ENCODE results near the gene RBM43. TPM values are rescaled to one million over a fixed set of nuclear protein-coding genes. Genes with fewer than 3 reads are reported as not detected.

RBM43 gene
- polyA plus RNA-seq, 1 of the 3 experiments (the other 2 are of a cell fraction), result 2.0 TPM

- Histone ChIP-seq H3K27me3 (ENCODE audit: insufficient read depth) (no peaks in the 10 kb centered on the region), H3K79me2 (ENCODE audit: insufficient read depth) (no peaks in the 10 kb centered on the region), H3K36me3 (replicated peaks in 1 of 2; ENCODE audit: control insufficient read depth in 1 of 2, insufficient read depth in 2 of 2, low read length in 1 of 2) (no peaks in the 10 kb centered on the region), H3K4me2 (no peak overlapping the region), H3F3A (replicated peaks; ENCODE audit: insufficient read depth) (peaks cover 4% of the 10 kb centered on the region), H3K27ac (ENCODE audit: low read depth in 2 of 2, low read length in 1 of 2) (no peak overlapping the region), H3K4me1 (ENCODE audit: control insufficient read depth in 1 of 2, insufficient read depth in 2 of 2, low read depth in 1 of 2, low read length in 1 of 2) (no peaks in the 10 kb centered on the region; a peak in 2 of 4 replicates), H2AFZ (ENCODE audit: low read depth) (no peak overlapping the region), H3K9me2 (no peaks in the 10 kb centered on the region), H3K9me3 (no peaks in the 10 kb centered on the region), H3K4me3 (ENCODE audit: low read depth in 2 of 2, low read length in 1 of 2) (no peak overlapping the region), H4K20me1 (ENCODE audit: insufficient read depth) (no peaks in the 10 kb centered on the region), H3K9ac (no peak overlapping the region)
- no peak for DNase-seq
- POLR2A ChIA-PET, result no interaction called here
- TF ChIP-seq POLR2AphosphoS5 (IDR thresholded peaks at IDR 0.05; ENCODE audit: low read depth, low read length) (no peak), RXRA (IDR thresholded peaks at IDR 0.05; ENCODE audit: borderline replicate concordance, low read depth) (no peak), ZBTB33 (IDR thresholded peaks at IDR 0.05; ENCODE audit: borderline replicate concordance, low read depth) (no peak), RFX5 (IDR thresholded peaks at IDR 0.05; ENCODE audit: low read length) (no peak), CTCF (IDR thresholded peaks at IDR 0.05) (no peak)
- TF ChIP-seq, protein P1, sequence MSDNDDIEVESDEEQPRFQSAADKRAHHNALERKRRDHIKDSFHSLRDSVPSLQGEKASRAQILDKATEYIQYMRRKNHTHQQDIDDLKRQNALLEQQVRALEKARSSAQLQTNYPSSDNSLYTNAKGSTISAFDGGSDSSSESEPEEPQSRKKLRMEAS (IDR thresholded peaks at IDR 0.05; ENCODE audit: low read depth), result no peak
- CTCF ChIA-PET, result no interaction called here
Measured at GRCh38 chr2:151292546-151292945, 30.9 kb upstream of the RBM43 start.

DNA sequence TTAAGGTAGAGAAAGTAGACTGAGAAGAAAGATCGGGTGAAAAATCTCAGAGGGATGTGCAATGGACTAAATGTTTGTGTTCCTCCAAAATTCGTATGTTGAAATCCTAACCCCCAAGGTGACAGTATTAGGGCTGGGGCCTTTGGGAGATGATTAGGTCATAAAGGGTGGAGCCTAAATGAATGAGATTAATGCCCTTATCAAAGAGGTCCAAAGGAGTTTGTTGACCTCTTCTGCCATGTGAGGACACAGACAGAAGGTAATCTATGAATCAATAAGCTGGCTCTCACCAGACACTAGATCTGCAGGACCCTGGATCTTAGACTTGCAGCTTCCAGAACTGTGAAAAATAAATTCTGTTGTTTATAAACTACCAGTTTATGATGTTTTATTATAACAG is 30.5 kb upstream of the RBM43 start:
- Histone ChIP-seq H3K36me3 (replicated peaks in 1 of 2; ENCODE audit: control insufficient read depth in 1 of 2, insufficient read depth in 2 of 2, low read length in 1 of 2) (no peaks in the 10 kb centered on the region), H3K9ac (no peak overlapping the region), H3K27me3 (ENCODE audit: insufficient read depth) (no peaks in the 10 kb centered on the region), H2AFZ (ENCODE audit: low read depth) (no peak overlapping the region), H3K27ac (ENCODE audit: low read depth in 2 of 2, low read length in 1 of 2) (no peak overlapping the region), H3F3A (replicated peaks; ENCODE audit: insufficient read depth) (peaks cover 4% of the 10 kb centered on the region), H3K9me2 (no peaks in the 10 kb centered on the region), H3K4me3 (ENCODE audit: low read depth in 2 of 2, low read length in 1 of 2) (no peak overlapping the region), H3K4me2 (no peak overlapping the region), H3K9me3 (no peaks in the 10 kb centered on the region), H4K20me1 (ENCODE audit: insufficient read depth) (no peaks in the 10 kb centered on the region), H3K79me2 (ENCODE audit: insufficient read depth) (no peaks in the 10 kb centered on the region), H3K4me1 (ENCODE audit: control insufficient read depth in 1 of 2, insufficient read depth in 2 of 2, low read depth in 1 of 2, low read length in 1 of 2) (no peaks in the 10 kb centered on the region; a peak in 2 of 4 replicates)
- ChIA-PET POLR2A (no interaction called here), CTCF (no interaction called here)
- no peak for TF ChIP-seq USF1 (IDR thresholded peaks at IDR 0.05; ENCODE audit: borderline replicate concordance, low read depth)
- no peak for TF ChIP-seq IRF3 (IDR thresholded peaks at IDR 0.05; ENCODE audit: low read depth, low read length)
- no peak for TF ChIP-seq EZH2phosphoT487 (IDR thresholded peaks at IDR 0.05; ENCODE audit: borderline replicate concordance, low read depth)
- TF ChIP-seq CTCF (IDR thresholded peaks at IDR 0.05), result no peak
- no peak for TF ChIP-seq MEF2A (IDR thresholded peaks at IDR 0.05; ENCODE audit: borderline replicate concordance, low read depth)
- no peak for TF ChIP-seq SIN3A (IDR thresholded peaks at IDR 0.05; ENCODE audit: borderline replicate concordance, low read depth, low read length)
- TF ChIP-seq EP300 (IDR thresholded peaks at IDR 0.05; ENCODE audit: borderline replicate concordance in 1 of 2, low read depth in 1 of 2, low read length in 1 of 2), result no peak
- TF ChIP-seq GABPA (IDR thresholded peaks at IDR 0.05; ENCODE audit: low read depth), result no peak
- no peak for TF ChIP-seq CHD2 (IDR thresholded peaks at IDR 0.05; ENCODE audit: low read length, partially characterized antibody)
- TF ChIP-seq, protein P1 (IDR thresholded peaks at IDR 0.05; ENCODE audit: low read depth), result no peak
- TF ChIP-seq RAD21 (IDR thresholded peaks at IDR 0.05; ENCODE audit: low read length), result no peak
- TF ChIP-seq SMC3 (IDR thresholded peaks at IDR 0.05; ENCODE audit: low read depth, low read length), result no peak
- TF ChIP-seq NRF1 (IDR thresholded peaks at IDR 0.05; ENCODE audit: low read depth, low read length), result no peak
- TF ChIP-seq TCF12 (IDR thresholded peaks at IDR 0.05), result no peak
- 89% methylated on average over 2 of the region's 2 CpGs for WGBS (ENCODE audit: low lambda C conversion rate)
- no peak for DNase-seq
